A673 (cell line): ENCODE results near the gene KCNG2. TPM values are rescaled to one million over a fixed set of nuclear protein-coding genes. Genes with fewer than 3 reads are reported as not detected.

Experiments
- BruUV-seq: library from RNA; stranded (reverse); fragments of 400-500 nt; replicated peaks from 2 replicates; lab custom pipeline; 2021; lab: Mats Ljungman, UMichigan
- CTCF ChIA-PET: fragments of 300-600 bp; sonication (Branson Sonifier 250); formaldehyde crosslinking; loops from one replicate; lab custom pipeline; 2022; ENCODE audit warnings: antibody characterized with exemption; lab: Charles Lee
- POLR2A ChIA-PET: fragments of 300-600 bp; sonication (Branson Sonifier 250); formaldehyde crosslinking; loops from one replicate; lab custom pipeline; 2022; ENCODE audit warnings: antibody characterized with exemption; ENCODE audit not compliant: low non-redundant PET; lab: Charles Lee
- DNase-seq: peaks from one replicate; pipeline ENCODE4 v3.0.0-alpha.2; 2015; ENCODE audit warnings: low spot score
- H3K27ac ChIP-seq: fragments of 200-600 bp; sonication (generic); 2 replicates; pipeline ENCODE4 v1.5.1; 2016; ENCODE audit warnings: mixed run types, low read depth, mild to moderate bottlenecking, mixed read lengths, antibody characterized with exemption, low read length; ENCODE audit not compliant: poor library complexity, severe bottlenecking
- H3K27me3 ChIP-seq: fragments of 200-600 bp; sonication (generic); replicated peaks from 2 replicates; pipeline ENCODE4 v1.6.1; 2017; ENCODE audit warnings: mixed run types, low read depth, mild to moderate bottlenecking, mixed read lengths, antibody characterized with exemption, low read length; ENCODE audit not compliant: insufficient read depth, poor library complexity
- H3K36me3 ChIP-seq: fragments of 200-600 bp; sonication (generic); 2 replicates; pipeline ENCODE4 v1.6.1; 2016; ENCODE audit warnings: mixed run types, mild to moderate bottlenecking, mixed read lengths, antibody characterized with exemption, low read length; ENCODE audit not compliant: insufficient read depth, poor library complexity, severe bottlenecking
- H3K4me1 ChIP-seq: fragments of 200-600 bp; sonication (generic); 2 replicates; pipeline ENCODE4 v1.6.1; 2017; ENCODE audit warnings: mixed run types, mild to moderate bottlenecking, mixed read lengths, antibody characterized with exemption, low read length; ENCODE audit not compliant: insufficient read depth, poor library complexity, severe bottlenecking
- H3K4me3 ChIP-seq: fragments of 200-600 bp; sonication (generic); 2 replicates; pipeline ENCODE4 v1.5.1; 2016; ENCODE audit warnings: low read depth, mixed run types, mild to moderate bottlenecking, mixed read lengths, low read length; ENCODE audit not compliant: poor library complexity, severe bottlenecking
- H3K9me3 ChIP-seq: fragments of 200-600 bp; sonication (generic); 2 replicates; pipeline ENCODE4 v1.6.1; 2016; ENCODE audit warnings: mixed run types, low read depth, mild to moderate bottlenecking, mixed read lengths, antibody characterized with exemption, low read length; ENCODE audit not compliant: poor library complexity, severe bottlenecking
- EZH2 ChIP-seq: fragments of 200-600 bp; sonication (generic); IDR thresholded peaks from 2 replicates; pipeline ENCODE4 v1.6.1; 2017; ENCODE audit warnings: borderline replicate concordance, low read depth, mild to moderate bottlenecking, mixed read lengths, antibody characterized with exemption, low read length; ENCODE audit not compliant: poor library complexity, severe bottlenecking
- intact Hi-C: fragments of 100-400 bp; cut with micrococcal nuclease; formaldehyde crosslinking; loops from one replicate; pipeline ENCODE4 v1.10.0; 2022; ENCODE audit not compliant: unreplicated experiment
- total RNA-seq: library from RNA; stranded (reverse); gene quantifications from 2 replicates; pipeline ENCODE4 v1.2.3, GENCODE V29; 2021
- TF ChIP-seq, protein P1 (sequence below): fragments of 300-800, 200-600 bp; sonication (generic); conservative IDR thresholded peaks from 2 replicates; pipeline ENCODE4 v1.5.1; 2017; ENCODE audit warnings: low read depth, mild to moderate bottlenecking, antibody characterized with exemption, low read length, moderate library complexity, mixed read lengths

The KCNG2 gene
- total RNA-seq, 1 experiment from 2014 or later: not detected

DNA sequence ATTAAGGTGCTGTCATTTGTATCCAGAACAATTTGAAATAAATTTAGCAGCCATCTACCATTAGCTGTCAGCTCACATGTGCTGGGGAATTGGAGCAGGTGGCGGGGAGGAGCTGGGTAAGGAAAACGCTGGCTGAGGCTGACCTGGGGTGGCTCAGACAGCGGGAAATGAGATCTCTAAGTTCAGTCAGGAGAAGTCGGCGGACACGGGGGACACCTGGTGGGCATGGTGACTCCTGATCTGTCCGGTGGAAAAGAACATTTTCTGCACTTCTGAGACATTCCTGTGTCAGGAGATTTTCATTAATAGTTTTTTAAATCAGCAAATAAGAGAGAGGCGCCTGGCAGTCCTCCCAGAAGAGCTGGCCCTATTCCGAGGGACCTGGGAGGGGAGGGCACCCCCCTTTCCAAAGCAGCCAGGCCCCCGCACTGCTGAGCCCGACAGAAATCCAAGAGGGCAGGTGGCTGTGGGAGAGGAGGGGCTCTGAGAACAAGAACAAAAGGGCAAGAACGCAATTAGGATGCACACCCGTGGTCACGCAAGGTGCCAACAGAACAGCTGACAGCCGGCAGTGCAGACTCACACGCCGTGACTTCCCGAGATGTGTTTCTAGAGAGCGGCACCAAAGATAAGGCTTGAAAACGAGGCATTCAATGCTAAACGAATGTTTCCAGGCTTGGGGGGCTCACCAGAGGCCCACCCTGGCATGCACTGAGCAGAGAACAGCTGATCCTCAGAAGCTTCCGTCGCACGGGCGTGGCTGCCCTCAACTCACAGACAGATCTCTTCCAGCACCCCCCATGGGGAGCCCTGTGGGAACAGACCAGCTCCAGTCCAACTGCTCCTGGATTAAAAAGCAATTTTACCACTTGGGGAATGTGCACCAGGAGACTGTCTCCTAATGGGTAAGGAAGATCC, 127.3 kb downstream of the KCNG2 start:
- CTCF ChIA-PET: no interaction called here
- no peak for TF ChIP-seq EZH2
- TF ChIP-seq, protein P1, sequence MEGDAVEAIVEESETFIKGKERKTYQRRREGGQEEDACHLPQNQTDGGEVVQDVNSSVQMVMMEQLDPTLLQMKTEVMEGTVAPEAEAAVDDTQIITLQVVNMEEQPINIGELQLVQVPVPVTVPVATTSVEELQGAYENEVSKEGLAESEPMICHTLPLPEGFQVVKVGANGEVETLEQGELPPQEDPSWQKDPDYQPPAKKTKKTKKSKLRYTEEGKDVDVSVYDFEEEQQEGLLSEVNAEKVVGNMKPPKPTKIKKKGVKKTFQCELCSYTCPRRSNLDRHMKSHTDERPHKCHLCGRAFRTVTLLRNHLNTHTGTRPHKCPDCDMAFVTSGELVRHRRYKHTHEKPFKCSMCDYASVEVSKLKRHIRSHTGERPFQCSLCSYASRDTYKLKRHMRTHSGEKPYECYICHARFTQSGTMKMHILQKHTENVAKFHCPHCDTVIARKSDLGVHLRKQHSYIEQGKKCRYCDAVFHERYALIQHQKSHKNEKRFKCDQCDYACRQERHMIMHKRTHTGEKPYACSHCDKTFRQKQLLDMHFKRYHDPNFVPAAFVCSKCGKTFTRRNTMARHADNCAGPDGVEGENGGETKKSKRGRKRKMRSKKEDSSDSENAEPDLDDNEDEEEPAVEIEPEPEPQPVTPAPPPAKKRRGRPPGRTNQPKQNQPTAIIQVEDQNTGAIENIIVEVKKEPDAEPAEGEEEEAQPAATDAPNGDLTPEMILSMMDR: no peak
- intact Hi-C loops: no loop called here

DNA sequence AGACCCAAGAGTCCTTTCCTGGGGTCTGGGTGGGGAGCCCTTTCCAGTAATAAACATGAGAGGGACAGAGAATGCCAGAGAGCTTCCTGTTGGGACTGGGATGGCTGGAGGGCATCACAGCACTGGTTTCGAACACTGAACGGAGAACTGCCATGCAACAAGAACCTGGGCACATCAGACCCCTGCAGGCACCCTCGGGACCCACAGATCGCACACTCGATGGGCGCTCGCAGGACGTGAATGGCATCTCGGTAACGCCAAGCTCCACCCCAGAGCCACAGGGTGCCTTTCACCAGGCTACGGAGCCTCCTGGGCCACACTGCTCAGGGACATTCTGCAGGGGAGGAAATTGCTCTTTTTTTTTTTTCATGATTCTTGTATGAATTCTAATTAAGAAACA, 128.6 kb downstream of the KCNG2 start:
- no TSS peak for BruUV-seq
- TF ChIP-seq, protein P1: no peak
- TF ChIP-seq EZH2: no peak
- Histone ChIP-seq H3K27ac (no peak overlapping the region), H3K27me3 (no peaks in the 10 kb centered on the region), H3K9me3 (peaks cover 23% of the 10 kb centered on the region), H3K36me3 (peaks cover 20% of the 10 kb centered on the region), H3K4me3 (no peak overlapping the region), H3K4me1 (no peaks in the 10 kb centered on the region)
- intact Hi-C loops: no loop called here
- CTCF ChIA-PET: no interaction called here
- POLR2A ChIA-PET: no interaction called here
- DNase-seq: no peak

More for the DNA sequence above, 127.3 kb downstream of the KCNG2 start:
- Histone ChIP-seq H3K4me1 (no peaks in the 10 kb centered on the region), H3K4me3 (no peak overlapping the region), H3K27me3 (no peaks in the 10 kb centered on the region), H3K9me3 (peaks cover 15% of the 10 kb centered on the region), H3K27ac (peak overlapping the region; percentile 5), H3K36me3 (peaks cover 18% of the 10 kb centered on the region)
- POLR2A ChIA-PET: no interaction called here
- DNase-seq: no peak
- no TSS peak for BruUV-seq

DNA sequence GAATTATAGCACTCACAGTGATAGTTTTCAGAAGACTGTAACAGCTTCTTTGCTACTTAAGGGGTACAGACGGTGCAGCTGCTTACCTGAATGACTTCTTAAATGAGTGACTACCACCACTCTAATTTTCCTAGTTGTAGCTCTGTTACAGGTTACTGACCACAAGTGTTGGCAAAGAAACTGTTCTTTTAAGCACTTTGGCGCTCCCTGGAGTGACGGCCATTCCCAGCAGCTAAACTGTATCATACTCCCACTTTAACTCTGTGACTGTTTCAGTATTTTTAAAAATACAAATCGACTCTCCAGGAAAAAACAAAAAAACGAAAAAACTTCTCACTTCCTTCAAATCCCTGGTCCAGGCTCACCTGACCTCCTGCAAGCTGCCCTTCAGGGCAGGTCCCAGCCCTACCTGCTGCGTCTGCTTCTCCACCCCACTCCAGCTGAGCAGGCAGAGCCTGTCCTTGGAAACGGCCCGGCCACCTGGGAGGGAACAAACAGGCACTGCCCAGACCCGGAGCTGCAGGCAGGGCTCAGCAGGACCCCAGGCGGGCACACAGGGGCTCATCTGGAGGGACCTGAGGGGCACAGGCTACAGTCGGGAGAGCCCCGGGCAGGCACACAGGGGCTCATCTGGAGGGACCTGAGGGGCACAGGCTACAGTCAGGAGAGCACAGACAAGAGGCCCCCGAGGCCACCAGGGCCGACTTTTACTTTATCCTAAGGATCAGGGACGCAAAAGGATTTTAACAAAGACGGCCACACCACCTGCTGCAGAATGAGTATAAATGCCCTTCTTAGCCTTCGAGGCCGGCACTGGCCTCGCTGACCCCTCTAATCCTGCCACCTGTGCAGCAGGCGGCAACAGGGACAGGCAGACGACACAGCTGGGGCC, 129.2 kb downstream of the KCNG2 start:
- TF ChIP-seq, protein P1: no peak
- no peak for TF ChIP-seq EZH2
- POLR2A ChIA-PET: no interaction called here

More for the DNA sequence above, 129.2 kb downstream of the KCNG2 start:
- H3K4me3 ChIP-seq: no peak overlapping the region
- peaks cover 28% of the 10 kb centered on the region for H3K9me3 ChIP-seq
- H3K27me3 ChIP-seq: no peaks in the 10 kb centered on the region
- H3K4me1 ChIP-seq: no peaks in the 10 kb centered on the region
- peaks cover 22% of the 10 kb centered on the region for H3K36me3 ChIP-seq
- no peak for DNase-seq
- H3K27ac ChIP-seq: no peak overlapping the region
- BruUV-seq: no TSS peak
- CTCF ChIA-PET: no interaction called here
- intact Hi-C loops: no loop called here
